Neuronal stem cell (in vitro differentiated cells): ENCODE data around the gene CCNI.

Source experiments
- DNase-seq: peaks from one replicate; pipeline ENCODE4 v3.0.0-alpha.2; 2013; ENCODE audit warnings: low spot score
- H2AFZ ChIP-seq: one replicate; pipeline ENCODE4 v1.6.1; 2013; ENCODE audit warnings: mild to moderate bottlenecking, low read length, inconsistent platforms
- H2AK5ac ChIP-seq: 2 replicates; pipeline ENCODE4 v1.6.1; 2013; ENCODE audit warnings: low read depth, mild to moderate bottlenecking, inconsistent platforms, low read length, moderate library complexity, mixed read lengths
- H2BK120ac ChIP-seq: 2 replicates; pipeline ENCODE4 v1.6.1; 2013; ENCODE audit warnings: low read depth, mild to moderate bottlenecking, inconsistent platforms, low read length, moderate library complexity, mixed read lengths
- H2BK12ac ChIP-seq: one replicate; pipeline ENCODE4 v1.6.1; 2013; ENCODE audit warnings: low read length, inconsistent platforms
- H2BK15ac ChIP-seq: 2 replicates; pipeline ENCODE4 v1.6.1; 2013; ENCODE audit warnings: mild to moderate bottlenecking, low read length, inconsistent platforms, mixed read lengths
- H2BK5ac ChIP-seq: one replicate; pipeline ENCODE4 v1.6.1; 2013; ENCODE audit warnings: inconsistent platforms, mild to moderate bottlenecking, low read length, moderate library complexity
- H3K14ac ChIP-seq: one replicate; pipeline ENCODE4 v1.6.1; 2013; ENCODE audit warnings: low read length, inconsistent platforms
- H3K18ac ChIP-seq: 2 replicates; pipeline ENCODE4 v1.6.1; 2013; ENCODE audit warnings: low read length, inconsistent platforms
- H3K23ac ChIP-seq: 2 replicates; pipeline ENCODE4 v1.6.1; 2013; ENCODE audit warnings: low read depth, mild to moderate bottlenecking, mixed read lengths, low read length, inconsistent platforms; ENCODE audit not compliant: poor library complexity
- H3K27ac ChIP-seq: replicated peaks from 3 replicates; pipeline ENCODE4 v1.5.1; 2013; ENCODE audit warnings: low read length, inconsistent platforms
- H3K27me3 ChIP-seq, 3 experiments: 2 replicates each; pipeline ENCODE4 v1.6.1; 2013; ENCODE audit warnings: low read length in 3 of 3, mild to moderate bottlenecking in 2 of 3, inconsistent platforms in 1 of 3, low read depth in 1 of 3, mixed read lengths in 1 of 3, moderate library complexity in 1 of 3; ENCODE audit not compliant: control insufficient read depth in 3 of 3, insufficient read depth in 3 of 3
- H3K36me3 ChIP-seq, 2 donors: replicated peaks in 1 of 2; 2 replicates each; pipeline ENCODE4 v1.6.1; 2013; ENCODE audit warnings: low read length in 2 of 2; ENCODE audit not compliant: control insufficient read depth in 2 of 2, insufficient read depth in 2 of 2
- H3K4ac ChIP-seq: 2 replicates; pipeline ENCODE4 v1.6.1; 2013; ENCODE audit warnings: inconsistent platforms, mild to moderate bottlenecking, low read length, moderate library complexity
- H3K4me1 ChIP-seq, 2 donors: 1 replicate in 1 of 2; 2 replicates in 1 of 2; pipeline ENCODE4 v1.6.1; 2013; ENCODE audit warnings: low read length in 2 of 2, low read depth in 1 of 2; ENCODE audit not compliant: control insufficient read depth in 2 of 2, insufficient read depth in 1 of 2
- H3K4me2 ChIP-seq: one replicate; pipeline ENCODE4 v1.6.1; 2013; ENCODE audit warnings: mild to moderate bottlenecking, low read length, inconsistent platforms; ENCODE audit not compliant: insufficient read depth, poor library complexity, severe bottlenecking
- H3K4me3 ChIP-seq, 2 donors: 2 replicates each; pipeline ENCODE4 v1.5.1; 2013; ENCODE audit warnings: low read length in 2 of 2, mild to moderate bottlenecking in 2 of 2, inconsistent platforms in 1 of 2, moderate library complexity in 1 of 2
- H3K79me1 ChIP-seq: one replicate; pipeline ENCODE4 v1.6.1; 2013; ENCODE audit warnings: low read depth, mild to moderate bottlenecking, inconsistent platforms, low read length, moderate library complexity
- H3K9ac ChIP-seq: one replicate; pipeline ENCODE4 v1.6.1; 2013; ENCODE audit warnings: mild to moderate bottlenecking, low read depth, low read length, inconsistent platforms; ENCODE audit not compliant: poor library complexity
- H3K9me3 ChIP-seq, 2 donors: replicated peaks in 1 of 2; 2 replicates each; pipeline versions ENCODE3 to v1.6.1; 2013; ENCODE audit warnings: low read length in 2 of 2, mild to moderate bottlenecking in 2 of 2, inconsistent platforms in 1 of 2, low read depth in 1 of 2, mixed read lengths in 1 of 2, moderate library complexity in 1 of 2; ENCODE audit not compliant: control insufficient read depth in 2 of 2, insufficient read depth in 1 of 2
- H4K8ac ChIP-seq: one replicate; pipeline ENCODE4 v1.6.1; 2013; ENCODE audit warnings: low read depth, mild to moderate bottlenecking, inconsistent platforms, low read length, moderate library complexity
- H4K91ac ChIP-seq: one replicate; pipeline ENCODE4 v1.6.1; 2013; ENCODE audit warnings: low read length, low read depth, mild to moderate bottlenecking, inconsistent platforms; ENCODE audit not compliant: poor library complexity
- WGBS, 2 donors: extraction: QIAGEN DNeasy Blood & Tissue Kit; methylation state at CpG; one replicate each; pipeline ENCODE4 v1.1.7; 2013; ENCODE audit warnings: missing lambda C conversion rate in 2 of 2, mixed read lengths in 1 of 2; ENCODE audit not compliant: insufficient read length in 2 of 2, insufficient replicate concordance in 1 of 2; ENCODE audit errors: extremely low coverage in 2 of 2; 5-methylcytosine and 5-hydroxymethylcytosine counted together

The CCNI gene

GRCh38 chr4:77045490-77045889 lies 30.3 kb downstream of the CCNI start:
- DNase-seq, result no peak
- H2BK5ac ChIP-seq, result no peak overlapping the region
- H3K36me3 ChIP-seq, result peaks cover 8 to 63% of the 10 kb centered on the region in 2 donors
- H3K18ac ChIP-seq, result no peak overlapping the region
- H3K4me3 ChIP-seq, result no peak overlapping the region
- H3K27me3 ChIP-seq, result no peaks in the 10 kb centered on the region
- no peaks in the 10 kb centered on the region for H3K79me1 ChIP-seq
- H3K23ac ChIP-seq, result no peak overlapping the region
- no peak overlapping the region for H2BK120ac ChIP-seq
- no peaks in the 10 kb centered on the region for H3K4me1 ChIP-seq
- H3K27ac ChIP-seq, result no peak overlapping the region
- H2BK12ac ChIP-seq, result no peak overlapping the region
- H2AFZ ChIP-seq, result no peak overlapping the region
- no peak overlapping the region for H3K9ac ChIP-seq
- H4K8ac ChIP-seq, result no peak overlapping the region
- H3K4me2 ChIP-seq, result no peak overlapping the region
- H4K91ac ChIP-seq, result no peak overlapping the region
- H3K4ac ChIP-seq, result no peak overlapping the region
- no peak overlapping the region for H2AK5ac ChIP-seq
- H2BK15ac ChIP-seq, result no peak overlapping the region
- H3K14ac ChIP-seq, result no peak overlapping the region
- WGBS, 2 donors, result no CpG with 5 or more reads among the region's 4 CpGs
- no peaks in the 10 kb centered on the region for H3K9me3 ChIP-seq

GRCh38 chr4:77044461-77045150 lies 31.2 kb downstream of the CCNI start:
- no peaks in the 10 kb centered on the region for H3K4me1 ChIP-seq
- H2BK5ac ChIP-seq, result no peak overlapping the region
- H2AK5ac ChIP-seq, result no peak overlapping the region
- no peak overlapping the region for H4K8ac ChIP-seq
- H3K36me3 ChIP-seq, result peaks cover 8 to 63% of the 10 kb centered on the region in 2 donors
- no peak overlapping the region for H3K23ac ChIP-seq
- no peak overlapping the region for H4K91ac ChIP-seq
- H3K18ac ChIP-seq, result no peak overlapping the region
- H3K9ac ChIP-seq, result no peak overlapping the region
- H3K27ac ChIP-seq, result peak overlapping the region; percentile 12
- no peak overlapping the region for H3K4me2 ChIP-seq
- H2BK120ac ChIP-seq, result no peak overlapping the region
- H3K14ac ChIP-seq, result no peak overlapping the region
- no peak overlapping the region for H2AFZ ChIP-seq
- no peak overlapping the region for H3K4ac ChIP-seq
- DNase-seq, result no peak
- no CpG with 5 or more reads among the region's 4 CpGs for WGBS, 2 donors
- H3K4me3 ChIP-seq, result no peak overlapping the region
- H2BK15ac ChIP-seq, result no peak overlapping the region
- H3K9me3 ChIP-seq, result no peaks in the 10 kb centered on the region
- H3K79me1 ChIP-seq, result no peaks in the 10 kb centered on the region
- H3K27me3 ChIP-seq, result no peaks in the 10 kb centered on the region
- H2BK12ac ChIP-seq, result no peak overlapping the region

DNA sequence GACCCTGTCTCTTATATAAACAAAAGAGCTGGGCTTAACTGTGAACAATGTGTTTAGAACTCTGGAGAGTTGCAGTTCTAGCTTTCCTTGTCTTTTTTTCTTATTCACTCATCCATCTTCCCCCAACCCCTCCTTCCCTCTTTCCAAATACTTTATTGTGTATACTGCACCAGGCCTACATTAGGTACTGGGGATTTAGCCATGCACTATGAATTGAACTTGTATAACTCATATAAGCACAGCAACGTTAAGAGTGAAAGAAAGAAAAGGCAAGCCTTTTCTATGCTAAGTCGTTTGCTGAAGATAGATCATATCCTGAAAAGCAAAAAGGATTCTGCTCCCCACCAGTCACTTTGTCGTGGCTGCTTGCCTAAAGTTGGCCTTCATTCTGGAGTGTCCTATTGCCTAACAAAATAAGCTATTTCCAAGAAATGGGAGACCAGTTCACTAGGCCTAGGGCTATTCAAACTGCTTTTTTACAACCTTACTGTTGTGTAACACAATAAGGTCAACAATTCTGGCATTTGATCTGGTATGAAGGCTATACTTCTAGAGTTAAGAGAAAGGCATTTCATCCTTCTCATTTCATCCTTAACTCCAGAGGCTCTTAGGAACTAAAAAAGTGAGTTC lies 32.2 kb downstream of the CCNI start:
- Histone ChIP-seq H3K4me3 (no peak overlapping the region), H4K8ac (no peak overlapping the region), H3K23ac (no peak overlapping the region), H3K27ac (no peak overlapping the region), H2AFZ (no peak overlapping the region), H3K9me3 (no peaks in the 10 kb centered on the region), H3K18ac (no peak overlapping the region), H3K14ac (no peak overlapping the region), H3K4me2 (no peak overlapping the region), H2BK120ac (no peak overlapping the region), H3K9ac (no peak overlapping the region), H4K91ac (no peak overlapping the region), H2AK5ac (no peak overlapping the region), H3K79me1 (no peaks in the 10 kb centered on the region), H2BK12ac (no peak overlapping the region), H2BK5ac (no peak overlapping the region), H3K27me3 (no peaks in the 10 kb centered on the region), H3K4me1 (no peaks in the 10 kb centered on the region), H2BK15ac (no peak overlapping the region), H3K4ac (no peak overlapping the region), H3K36me3 (peaks cover 10 to 62% of the 10 kb centered on the region in 2 donors)
- DNase-seq, result no peak
- no CpG with 5 or more reads among the region's 3 CpGs for WGBS, 2 donors

- no peaks in the 10 kb centered on the region for H3K27me3 ChIP-seq
- no peak overlapping the region for H2AFZ ChIP-seq
- no peak overlapping the region for H3K4me3 ChIP-seq
- H2BK15ac ChIP-seq, result no peak overlapping the region
- H3K4ac ChIP-seq, result no peak overlapping the region
- no peak overlapping the region for H3K23ac ChIP-seq
- H2BK120ac ChIP-seq, result no peak overlapping the region
- no peak overlapping the region for H3K9ac ChIP-seq
- H3K36me3 ChIP-seq, result peaks cover 6 to 62% of the 10 kb centered on the region in 2 donors
- no peak overlapping the region for H3K4me2 ChIP-seq
- no peak overlapping the region for H3K18ac ChIP-seq
- no peak overlapping the region for H2AK5ac ChIP-seq
- DNase-seq, result no peak
- no peak overlapping the region for H3K27ac ChIP-seq
- H3K9me3 ChIP-seq, result no peaks in the 10 kb centered on the region
- no peak overlapping the region for H4K91ac ChIP-seq
- no peak overlapping the region for H2BK5ac ChIP-seq
- H2BK12ac ChIP-seq, result no peak overlapping the region
- no CpG with 5 or more reads among the region's 2 CpGs for WGBS, 2 donors
- H3K79me1 ChIP-seq, result no peaks in the 10 kb centered on the region
- no peak overlapping the region for H4K8ac ChIP-seq
- no peaks in the 10 kb centered on the region for H3K4me1 ChIP-seq
- H3K14ac ChIP-seq, result no peak overlapping the region
These were observed 34.7 kb downstream of the CCNI start for GRCh38 chr4:77040854-77041725.
